ENCODE measurements around the gene CYBA. TPM values are rescaled to one million over a fixed set of nuclear protein-coding genes. Genes with fewer than 3 reads are reported as not detected.
"Not testable (repeated sequence)": the region's sequence is repeated elsewhere in the genome, so short reads cannot be mapped to it uniquely, and the experiment has no call there.

CYBA gene
- total RNA-seq, 1 donor: 250 TPM

- Histone ChIP-seq H3K9me3 (ENCODE audit: low read depth, low read length) (no peaks in the 10 kb centered on the region), H3K79me2 (ENCODE audit: insufficient read depth, low read length) (peaks cover 36% of the 10 kb centered on the region), H4K20me1 (ENCODE audit: insufficient read depth, low read length) (peaks cover 27% of the 10 kb centered on the region), H3K36me3 (ENCODE audit: insufficient read depth, low read length) (peaks cover 13% of the 10 kb centered on the region), H3K4me2 (ENCODE audit: insufficient read depth, low read length) (no peak overlapping the region), H3K27ac (ENCODE audit: low read depth, low read length) (no peak overlapping the region), H3K4me1 (ENCODE audit: insufficient read depth, low read length) (no peaks in the 10 kb centered on the region), H3K4me3 (ENCODE audit: insufficient read depth, low read length) (no peak overlapping the region), H3K27me3 (ENCODE audit: insufficient read depth, low read length) (no peaks in the 10 kb centered on the region), H2AFZ (ENCODE audit: low read length) (no peak overlapping the region)
- TF ChIP-seq, protein P1, sequence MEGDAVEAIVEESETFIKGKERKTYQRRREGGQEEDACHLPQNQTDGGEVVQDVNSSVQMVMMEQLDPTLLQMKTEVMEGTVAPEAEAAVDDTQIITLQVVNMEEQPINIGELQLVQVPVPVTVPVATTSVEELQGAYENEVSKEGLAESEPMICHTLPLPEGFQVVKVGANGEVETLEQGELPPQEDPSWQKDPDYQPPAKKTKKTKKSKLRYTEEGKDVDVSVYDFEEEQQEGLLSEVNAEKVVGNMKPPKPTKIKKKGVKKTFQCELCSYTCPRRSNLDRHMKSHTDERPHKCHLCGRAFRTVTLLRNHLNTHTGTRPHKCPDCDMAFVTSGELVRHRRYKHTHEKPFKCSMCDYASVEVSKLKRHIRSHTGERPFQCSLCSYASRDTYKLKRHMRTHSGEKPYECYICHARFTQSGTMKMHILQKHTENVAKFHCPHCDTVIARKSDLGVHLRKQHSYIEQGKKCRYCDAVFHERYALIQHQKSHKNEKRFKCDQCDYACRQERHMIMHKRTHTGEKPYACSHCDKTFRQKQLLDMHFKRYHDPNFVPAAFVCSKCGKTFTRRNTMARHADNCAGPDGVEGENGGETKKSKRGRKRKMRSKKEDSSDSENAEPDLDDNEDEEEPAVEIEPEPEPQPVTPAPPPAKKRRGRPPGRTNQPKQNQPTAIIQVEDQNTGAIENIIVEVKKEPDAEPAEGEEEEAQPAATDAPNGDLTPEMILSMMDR (IDR thresholded peaks at IDR 0.05; ENCODE audit: extremely low read depth, low read depth, low read length): no peak
- peak; percentile 29 for DNase-seq (ENCODE audit: insufficient read length, low spot score, missing footprints)
Measured at GRCh38 chr16:88613293-88613692, 37.6 kb downstream of the CYBA start.

- Histone ChIP-seq H3K4me3 (ENCODE audit: insufficient read depth, low read length) (no peak overlapping the region), H3K27me3 (ENCODE audit: insufficient read depth, low read length) (no peaks in the 10 kb centered on the region), H3K4me2 (ENCODE audit: insufficient read depth, low read length) (no peak overlapping the region), H3K27ac (ENCODE audit: low read depth, low read length) (no peak overlapping the region), H3K4me1 (ENCODE audit: insufficient read depth, low read length) (no peaks in the 10 kb centered on the region), H3K9me3 (ENCODE audit: low read depth, low read length) (no peaks in the 10 kb centered on the region), H4K20me1 (ENCODE audit: insufficient read depth, low read length) (peaks cover 17% of the 10 kb centered on the region), H3K79me2 (ENCODE audit: insufficient read depth, low read length) (peaks cover 27% of the 10 kb centered on the region), H3K36me3 (ENCODE audit: insufficient read depth, low read length) (peaks cover 26% of the 10 kb centered on the region), H2AFZ (ENCODE audit: low read length) (no peak overlapping the region)
- TF ChIP-seq, protein P1 (IDR thresholded peaks at IDR 0.05; ENCODE audit: extremely low read depth, low read depth, low read length): no peak
- DNase-seq (ENCODE audit: insufficient read length, low spot score, missing footprints): peak; percentile 42
Measured at GRCh38 chr16:88610909-88611812, 39.7 kb downstream of the CYBA start.

GRCh38 chr16:88610080-88610479 lies 40.8 kb downstream of the CYBA start:
- Histone ChIP-seq H3K27me3 (ENCODE audit: insufficient read depth, low read length) (no peaks in the 10 kb centered on the region), H3K27ac (ENCODE audit: low read depth, low read length) (no peak overlapping the region), H4K20me1 (ENCODE audit: insufficient read depth, low read length) (peaks cover 9% of the 10 kb centered on the region), H3K4me1 (ENCODE audit: insufficient read depth, low read length) (no peaks in the 10 kb centered on the region), H3K36me3 (ENCODE audit: insufficient read depth, low read length) (peaks cover 32% of the 10 kb centered on the region), H3K9me3 (ENCODE audit: low read depth, low read length) (no peaks in the 10 kb centered on the region), H3K4me2 (ENCODE audit: insufficient read depth, low read length) (no peak overlapping the region), H3K4me3 (ENCODE audit: insufficient read depth, low read length) (no peak overlapping the region), H2AFZ (ENCODE audit: low read length) (no peak overlapping the region), H3K79me2 (ENCODE audit: insufficient read depth, low read length) (peaks cover 16% of the 10 kb centered on the region)
- TF ChIP-seq, protein P1 (IDR thresholded peaks at IDR 0.05; ENCODE audit: extremely low read depth, low read depth, low read length): peak; percentile 19
- peak; percentile 73 for DNase-seq (ENCODE audit: insufficient read length, low spot score, missing footprints)

DNA sequence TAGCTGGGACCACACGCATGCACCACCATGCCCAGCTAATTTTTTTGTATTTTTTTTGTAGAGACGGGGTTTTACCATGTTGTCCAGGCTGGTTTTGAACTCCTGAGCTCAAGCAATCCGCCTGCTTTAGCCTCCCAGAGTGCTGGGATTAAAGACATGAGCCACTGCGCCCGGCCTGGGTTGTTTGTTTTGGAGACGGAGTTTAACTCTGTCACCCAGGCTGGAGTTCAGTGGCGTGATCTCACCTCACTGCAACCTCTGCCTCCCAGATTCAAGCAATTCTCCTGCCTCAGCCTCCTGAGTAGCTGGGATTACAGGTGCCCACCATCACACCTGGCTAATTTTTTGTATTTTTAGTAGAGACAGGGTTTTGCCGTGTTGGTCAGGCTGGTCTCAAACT lies 41.4 kb downstream of the CYBA start:
- not testable (repeated sequence) for DNase-seq (ENCODE audit: insufficient read length, low spot score, missing footprints); H3K27ac ChIP-seq (ENCODE audit: low read depth, low read length); H4K20me1 ChIP-seq (ENCODE audit: insufficient read depth, low read length); H2AFZ ChIP-seq (ENCODE audit: low read length); H3K4me3 ChIP-seq (ENCODE audit: insufficient read depth, low read length); H3K4me2 ChIP-seq (ENCODE audit: insufficient read depth, low read length); H3K4me1 ChIP-seq (ENCODE audit: insufficient read depth, low read length); H3K9me3 ChIP-seq (ENCODE audit: low read depth, low read length); H3K27me3 ChIP-seq (ENCODE audit: insufficient read depth, low read length)
- Histone ChIP-seq H3K79me2 (ENCODE audit: insufficient read depth, low read length) (peaks cover 16% of the 10 kb centered on the region), H3K36me3 (ENCODE audit: insufficient read depth, low read length) (peaks cover 36% of the 10 kb centered on the region)

All from osteoblast (primary cell).